GM18519 (cell line): ENCODE data around the gene RRP8.

Source experiments
- ATAC-seq: cut with Tn5 transposase; IDR thresholded peaks from one replicate; pipeline ENCODE4 v1.9.1; 2021; ENCODE audit warnings: mild to moderate bottlenecking, moderate library complexity; ENCODE audit not compliant: unreplicated experiment, low FRiP score

RRP8 gene

GRCh38 chr11:6604790-6605189 is 1.4 kb upstream of the RRP8 start:
- ATAC-seq = no peak

DNA sequence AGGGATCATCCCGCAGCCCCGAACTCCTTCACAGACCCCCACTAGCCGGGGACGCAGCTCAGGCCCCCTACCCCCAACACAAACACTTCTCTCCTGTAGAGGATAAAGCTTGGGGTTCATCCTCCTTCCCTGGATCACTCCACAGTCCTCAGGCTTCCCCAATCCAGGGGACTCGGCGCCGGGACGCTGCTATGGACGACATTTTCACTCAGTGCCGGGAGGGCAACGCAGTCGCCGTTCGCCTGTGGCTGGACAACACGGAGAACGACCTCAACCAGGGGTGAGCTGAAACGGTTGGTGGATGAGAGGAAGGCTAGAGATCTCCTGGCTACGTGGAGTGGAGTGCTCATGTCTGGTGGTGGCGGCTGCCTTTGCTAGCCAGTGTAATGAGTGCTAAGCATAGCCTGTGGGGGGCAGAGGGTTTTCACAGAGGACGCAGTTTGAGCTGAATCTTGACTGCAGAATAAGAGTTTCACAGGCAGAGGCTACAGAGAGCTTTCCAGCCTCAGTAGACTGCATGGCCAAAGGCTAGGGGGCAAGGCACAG is 738 bp upstream of the RRP8 start:
- ATAC-seq = peak; percentile 37

DNA sequence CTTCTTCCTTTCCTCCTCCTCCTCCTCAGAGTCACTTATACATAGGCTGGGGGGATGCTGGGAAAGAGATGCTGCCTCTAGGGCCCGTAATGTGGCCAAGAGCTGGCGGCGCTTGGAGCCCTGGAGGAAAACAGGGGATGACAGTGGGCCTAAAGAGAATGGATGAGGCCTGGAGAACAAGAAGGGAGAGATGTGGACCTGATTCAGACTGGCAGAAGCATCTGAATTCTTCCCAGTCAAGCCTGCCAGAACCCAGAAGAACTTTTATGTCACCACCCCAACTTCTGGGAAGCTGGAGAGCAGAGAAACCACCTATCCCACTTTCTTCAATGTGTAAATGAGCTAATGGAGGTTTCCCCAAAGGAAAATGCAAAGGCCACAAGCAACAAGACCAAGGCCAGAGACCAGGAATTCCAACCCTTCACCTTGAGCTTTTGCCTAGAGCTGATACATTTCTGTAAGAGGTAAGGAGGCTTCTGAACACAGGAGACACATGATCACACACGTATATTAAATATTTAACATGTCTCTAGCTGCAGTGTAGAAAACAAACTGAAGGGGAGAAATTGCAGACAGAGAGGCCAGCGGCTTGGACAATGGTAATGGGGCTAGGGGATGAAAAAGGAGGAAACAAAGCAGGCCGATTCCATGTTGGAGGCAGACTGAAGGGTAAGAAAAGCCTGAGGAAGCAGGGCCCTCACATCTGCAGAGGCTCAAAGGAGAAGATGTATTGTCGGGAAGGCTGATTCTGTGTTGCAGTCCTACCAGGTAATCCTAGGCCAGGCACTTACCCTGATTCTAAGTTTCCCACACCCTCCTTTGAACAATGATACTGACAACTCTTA is 1.1 kb downstream of the RRP8 start:
- ATAC-seq = no peak

GRCh38 chr11:6601041-6601461 is 2.4 kb downstream of the RRP8 start:
- ATAC-seq = no peak

DNA sequence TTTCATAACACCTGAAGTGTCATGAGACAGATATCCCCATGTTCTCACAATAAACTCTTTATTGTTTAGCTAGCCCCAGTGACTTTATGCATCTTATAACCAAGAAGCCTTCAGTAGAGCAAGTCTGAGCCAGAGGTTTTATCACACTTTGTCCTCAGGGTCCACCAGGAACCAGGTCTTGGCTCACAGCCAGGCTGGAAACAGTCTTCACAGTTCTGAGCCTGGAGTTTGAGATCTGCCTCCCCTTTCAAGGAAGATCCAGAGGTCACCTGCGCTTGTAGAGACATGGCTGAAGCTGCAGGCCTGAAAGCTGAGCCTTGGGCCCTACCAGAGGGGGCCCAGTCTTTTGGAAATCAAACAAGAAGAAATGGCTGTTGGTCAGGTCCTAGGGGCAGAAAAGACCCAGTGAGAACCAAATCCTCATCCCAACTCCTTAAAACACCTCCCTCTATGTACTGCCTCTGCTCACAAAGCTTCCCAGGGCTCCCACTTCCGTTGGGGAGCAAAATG is 3.5 kb downstream of the RRP8 start:
- no peak for ATAC-seq

- ATAC-seq = no peak
Measured at GRCh38 chr11:6599449-6599848, 4.0 kb downstream of the RRP8 start.

DNA sequence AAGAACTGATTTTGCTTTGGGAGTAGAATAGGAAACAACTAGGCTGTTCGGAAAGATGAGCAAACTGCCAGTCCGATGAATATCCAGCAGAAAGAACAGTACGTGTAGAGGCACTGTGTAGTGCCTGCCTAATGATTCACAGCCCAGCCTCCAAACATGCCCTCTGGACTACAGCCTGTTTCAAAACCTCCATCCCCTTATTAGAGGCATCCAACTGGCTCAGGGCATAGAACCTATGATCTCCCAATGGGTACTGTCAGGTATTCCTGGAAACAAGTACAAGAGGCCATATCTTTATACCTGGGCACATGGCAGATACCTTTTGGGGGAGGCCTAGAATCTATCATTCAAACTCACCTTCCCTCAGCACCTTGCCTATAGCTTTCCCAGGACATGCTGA is 4.9 kb downstream of the RRP8 start:
- no peak for ATAC-seq

GRCh38 chr11:6596239-6596877 is 7.1 kb downstream of the RRP8 start:
- no peak for ATAC-seq

DNA sequence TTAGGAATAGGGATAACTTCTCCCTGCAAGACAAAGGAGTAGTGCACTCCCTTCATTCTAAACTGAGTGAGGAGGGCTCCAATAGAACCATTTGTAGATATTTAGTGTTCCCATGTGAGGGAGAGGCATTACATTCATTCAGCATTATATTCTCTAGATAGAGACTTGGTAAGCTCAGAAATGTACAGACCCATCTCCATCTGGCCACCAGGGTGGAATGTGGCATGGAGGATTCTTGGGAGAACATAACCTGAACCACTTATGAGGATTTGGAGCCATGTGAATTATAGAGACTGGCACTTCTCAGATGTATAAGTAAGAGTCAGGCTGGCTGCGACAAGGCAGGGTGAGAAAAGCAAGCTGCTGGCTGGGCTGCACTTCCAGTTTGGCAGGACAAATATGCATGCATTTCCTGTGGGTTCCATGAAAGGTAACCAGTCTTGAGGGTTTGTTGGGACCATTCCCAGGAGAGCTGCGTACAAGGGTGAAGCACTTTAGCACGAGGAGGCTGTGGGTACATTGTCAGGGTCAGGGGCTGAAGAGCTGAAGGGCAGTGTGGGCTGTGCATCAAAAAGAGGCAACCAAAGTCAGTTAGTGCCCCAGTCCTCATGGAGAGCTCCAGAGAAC is 9.2 kb downstream of the RRP8 start:
- no peak for ATAC-seq

GRCh38 chr11:6588018-6588417 is 15.4 kb downstream of the RRP8 start:
- ATAC-seq = no peak

GRCh38 chr11:6587360-6587953 is 16.0 kb downstream of the RRP8 start:
- ATAC-seq = no peak

DNA sequence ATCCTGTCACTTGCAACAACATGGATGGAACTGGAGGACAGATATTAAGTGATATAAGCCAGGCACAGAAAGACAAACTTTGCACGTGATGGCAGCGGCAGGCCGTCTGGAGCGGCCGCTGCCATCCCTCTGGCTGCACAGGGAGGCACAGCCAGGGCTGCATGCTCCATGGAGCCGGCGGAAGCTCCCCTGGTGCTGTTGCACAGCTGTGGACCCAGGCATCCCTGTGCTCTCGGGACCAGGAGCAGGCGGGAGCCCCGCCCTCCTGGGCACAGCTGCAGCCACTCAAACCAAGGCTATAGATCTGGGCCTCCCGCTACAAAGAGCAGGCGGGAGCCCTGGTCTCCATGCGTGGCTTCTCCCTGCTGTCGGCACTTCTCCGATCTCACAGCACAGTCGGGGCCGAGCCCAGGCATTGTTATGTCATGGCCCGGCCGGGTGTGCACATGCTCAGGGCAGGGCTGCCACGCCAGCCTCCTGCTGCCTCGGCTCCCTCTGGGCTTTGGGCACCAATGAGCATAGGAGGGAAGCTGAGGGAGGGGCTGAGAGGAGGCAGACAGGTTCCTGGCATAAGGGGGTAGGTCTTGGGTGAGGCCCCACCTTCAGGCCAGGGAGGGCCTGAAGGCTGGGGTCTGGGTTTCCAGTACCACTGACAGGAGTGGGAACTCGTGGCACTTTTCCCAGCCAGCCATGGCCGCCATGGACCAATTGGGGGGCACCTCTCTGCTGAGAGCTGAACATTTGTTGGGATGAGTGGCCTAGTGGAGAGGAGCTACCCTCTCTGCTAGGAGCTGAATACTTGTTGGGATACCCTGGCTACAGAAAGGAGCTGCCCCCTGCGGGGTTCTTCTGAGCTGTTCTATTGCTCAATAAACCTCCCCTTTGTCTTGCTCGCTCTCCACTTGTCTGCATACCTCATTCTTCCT is 16.7 kb downstream of the RRP8 start:
- no peak for ATAC-seq

DNA sequence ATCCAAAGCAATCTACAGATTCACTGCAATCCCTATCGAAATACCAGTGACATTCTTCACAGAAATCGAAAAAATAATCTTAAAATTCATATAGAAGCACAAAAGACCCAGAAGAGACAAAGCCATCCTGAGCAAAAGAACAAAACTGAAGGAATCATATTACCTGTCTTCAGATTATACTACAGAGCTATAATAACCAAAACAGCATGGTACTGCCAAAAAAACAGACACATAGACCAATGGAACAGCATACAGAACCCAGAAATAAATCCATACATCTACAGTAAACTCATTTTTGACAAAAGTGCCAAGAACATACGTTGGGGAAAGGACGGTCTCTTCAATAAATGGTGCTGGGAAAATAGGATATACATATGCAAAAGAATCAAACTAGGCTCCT is 18.9 kb downstream of the RRP8 start:
- ATAC-seq = no peak

GRCh38 chr11:6583584-6583983 is 19.8 kb downstream of the RRP8 start:
- ATAC-seq = no peak

DNA sequence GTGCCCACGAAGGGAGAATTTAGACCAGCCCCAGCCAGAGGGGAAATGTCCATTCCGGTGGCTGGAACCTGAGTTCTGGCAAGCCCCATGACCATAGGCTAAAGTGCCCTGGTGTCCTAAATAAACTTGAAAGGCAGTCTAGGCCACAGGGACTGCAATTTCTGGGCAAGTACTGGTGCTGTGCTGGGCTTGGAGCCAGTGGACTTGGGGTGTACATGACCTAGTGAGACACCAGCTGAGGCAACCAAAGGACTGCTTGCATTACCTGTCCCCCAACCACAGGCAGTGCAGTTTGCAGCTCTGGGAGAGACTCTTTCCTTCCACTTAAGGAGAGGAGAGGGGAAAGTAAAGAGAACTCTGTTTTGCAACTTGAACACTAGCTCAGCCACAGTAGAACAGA is 23.7 kb downstream of the RRP8 start:
- ATAC-seq = no peak

- ATAC-seq = no peak
Measured at GRCh38 chr11:6578134-6578533, 25.3 kb downstream of the RRP8 start.

GRCh38 chr11:6576471-6577373 is 26.7 kb downstream of the RRP8 start:
- no peak for ATAC-seq

DNA sequence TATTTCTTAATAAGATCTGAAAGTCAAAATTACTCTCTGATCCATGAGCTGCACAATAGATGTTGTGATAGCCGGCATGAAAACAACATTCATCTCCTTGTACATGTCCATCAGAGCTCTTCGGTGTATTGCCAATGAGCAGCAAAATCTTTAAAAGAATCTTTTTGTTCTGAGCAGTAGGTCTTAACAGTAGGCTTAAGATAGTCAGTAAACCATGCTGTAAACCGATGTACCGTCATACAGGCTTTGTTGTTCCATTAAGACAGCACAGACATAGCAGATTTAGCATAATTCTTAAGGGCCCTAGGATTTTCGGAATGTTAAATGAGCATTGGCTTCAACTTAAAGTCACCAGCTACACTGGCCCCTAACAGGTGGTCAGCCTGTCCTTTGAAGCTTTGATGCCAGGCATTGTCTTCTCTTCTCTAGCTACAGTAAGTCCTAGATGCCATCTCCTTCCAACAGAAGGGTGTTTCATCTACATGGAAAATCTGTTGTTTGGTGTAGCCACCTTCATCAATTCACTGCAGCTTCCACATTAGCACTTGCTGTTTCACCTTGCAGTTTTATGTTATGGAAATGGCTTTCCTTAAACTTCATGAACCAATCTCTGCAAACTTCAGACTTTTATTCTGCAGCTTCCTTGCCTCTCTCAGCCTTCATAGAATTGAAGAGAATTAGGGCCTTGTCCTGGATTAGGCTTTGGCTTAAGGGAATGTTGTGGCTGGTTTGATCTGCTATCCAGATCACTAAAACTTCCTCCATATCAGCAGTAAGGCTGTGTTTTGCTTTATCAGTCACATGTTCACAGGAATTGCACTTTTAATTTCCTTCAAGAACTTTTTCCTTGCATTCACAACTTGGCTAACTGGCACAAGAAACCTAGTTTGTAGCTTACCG is 28.4 kb downstream of the RRP8 start:
- no peak for ATAC-seq
